T-helper 1 cell treated with Interleukin-12 subunit alpha and Interleukin-12 subunit beta and Interleukin-4 antibody, amounts not matched to agents 30 ng/mL and 1 ng/mL, for 36 hours (primary cell): ENCODE measurements around the gene NOP16. TPM values are rescaled to one million over a fixed set of nuclear protein-coding genes. Genes with fewer than 3 reads are reported as not detected.

Experiments
- intact Hi-C: fragments of 100-400 bp; cut with micrococcal nuclease; formaldehyde crosslinking; loops from one replicate; pipeline ENCODE4 v1.15.1; 2024
- total RNA-seq: library from RNA; stranded (reverse); gene quantifications from 2 replicates; pipeline ENCODE4 v1.2.3, GENCODE V29; 2022

The NOP16 gene
- total RNA-seq, 1 donor from 2014 or later, result 39.2 TPM

GRCh38 chr5:176388003-176388443 lies 375 bp downstream of the NOP16 start:
- intact Hi-C loops, result loop anchor here (1.0 to 10.0 kb wide), 14 partner anchors 23 to 1817 kb away; partner anchors contain the start of genes ARL10, FAF2, HNRNPAB and KIAA1191

GRCh38 chr5:176387384-176387925 lies 943 bp downstream of the NOP16 start:
- intact Hi-C loops, result loop anchor here (5.0 to 10.0 kb wide), 5 partner anchors 855 to 1817 kb away; partner anchors contain the start of genes HNRNPAB, MXD3, NHP2 and TMED9

DNA sequence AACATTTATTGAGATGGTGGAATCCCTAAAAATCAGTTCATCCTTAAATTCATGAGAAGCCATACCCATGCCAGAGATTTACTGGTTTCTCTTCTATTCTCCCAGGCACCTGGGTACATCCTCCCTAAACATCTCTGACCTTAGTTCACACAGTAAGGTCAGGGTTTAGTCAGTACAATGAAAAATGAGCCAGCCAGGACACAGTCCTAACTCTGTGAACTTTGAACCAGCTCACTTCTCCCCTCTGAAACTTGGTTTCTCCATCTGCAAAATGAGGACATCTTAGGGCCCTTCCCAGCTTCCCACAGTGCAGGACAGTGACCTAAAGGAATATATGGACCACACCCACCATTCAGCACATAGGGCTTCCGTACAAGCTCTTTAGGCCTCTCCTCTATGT lies 1.9 kb downstream of the NOP16 start:
- intact Hi-C loops, result loop anchor here (5.0 to 10.0 kb wide), 5 partner anchors 854 to 1818 kb away; partner anchors contain the start of genes HNRNPAB, MXD3, NHP2 and TMED9

DNA sequence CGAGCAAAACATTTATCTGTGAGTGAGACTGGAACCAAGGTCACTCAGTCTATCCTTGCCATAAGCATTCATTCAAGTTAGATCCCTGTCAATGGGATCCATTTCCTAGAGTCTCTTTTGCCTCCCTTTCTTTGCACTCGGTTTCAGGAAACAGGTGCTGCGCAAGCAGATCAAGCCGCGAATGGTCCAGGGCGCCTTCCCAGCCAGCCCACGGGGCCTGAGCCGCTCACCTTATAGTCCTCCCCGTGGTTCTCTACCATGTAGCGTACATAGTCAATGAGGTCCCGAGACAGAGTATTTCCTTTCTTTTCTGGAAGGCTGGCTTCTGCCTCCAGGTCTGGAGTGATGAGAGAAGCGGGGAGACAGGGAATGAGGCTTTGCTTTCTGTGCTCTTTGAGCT lies 3.4 kb downstream of the NOP16 start:
- intact Hi-C loops, result loop anchor here (5.0 to 10.0 kb wide), 5 partner anchors 853 to 1820 kb away; partner anchors contain the start of genes HNRNPAB, MXD3, NHP2 and TMED9

GRCh38 chr5:176384366-176384930 lies 4.0 kb downstream of the NOP16 start:
- intact Hi-C loops, result loop anchor here (10.0 kb wide), 1 partner anchor 1820 kb away; the partner anchor contains the start of gene HNRNPAB

DNA sequence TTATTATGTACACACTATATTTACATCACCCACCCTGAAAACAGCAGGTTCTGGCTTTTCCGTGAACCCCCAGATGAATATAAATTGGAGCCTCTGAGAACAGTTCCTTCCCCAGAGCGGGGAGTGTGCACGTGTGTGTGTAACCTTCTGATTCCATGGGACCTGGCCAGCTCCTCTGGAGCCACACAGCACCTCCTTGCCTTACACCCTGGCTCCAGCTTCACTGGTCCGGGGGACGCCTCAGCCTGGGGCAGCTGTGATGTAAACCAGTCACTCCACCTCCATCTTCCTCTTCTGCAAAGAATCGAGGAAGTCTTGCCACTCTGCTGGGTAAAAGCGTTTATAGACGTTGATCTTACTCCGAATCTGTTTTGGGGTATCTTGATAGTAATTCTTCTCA lies 4.4 kb downstream of the NOP16 start:
- intact Hi-C loops, result loop anchor here (10.0 kb wide), 1 partner anchor 1821 kb away; the partner anchor contains the start of gene HNRNPAB

- intact Hi-C loops, result loop anchor here (10.0 kb wide), 1 partner anchor 1821 kb away; the partner anchor contains the start of gene HNRNPAB
Measured at GRCh38 chr5:176383248-176383905, 5.0 kb downstream of the NOP16 start.

DNA sequence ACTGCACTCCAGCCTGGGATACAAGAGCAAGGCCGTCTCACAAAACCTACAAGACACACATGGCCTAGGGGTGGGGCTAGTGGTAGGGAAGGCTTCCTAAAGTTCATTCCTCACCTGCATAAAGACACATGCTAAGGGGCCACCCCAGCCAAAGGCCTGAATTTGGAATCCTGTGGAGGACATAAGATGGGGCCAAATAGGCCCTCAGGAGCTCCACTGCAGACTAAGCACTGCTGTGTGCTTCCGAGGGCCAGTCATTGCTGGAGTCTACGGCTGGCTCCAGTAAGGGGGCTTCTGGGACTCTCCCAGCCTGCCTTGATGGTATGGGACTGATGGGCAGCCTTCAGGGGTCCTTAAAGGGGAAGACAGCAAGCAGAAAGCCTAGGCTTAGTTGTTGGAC lies 5.7 kb downstream of the NOP16 start:
- intact Hi-C loops, result loop anchor here (10.0 kb wide), 1 partner anchor 1822 kb away; the partner anchor contains the start of gene HNRNPAB

DNA sequence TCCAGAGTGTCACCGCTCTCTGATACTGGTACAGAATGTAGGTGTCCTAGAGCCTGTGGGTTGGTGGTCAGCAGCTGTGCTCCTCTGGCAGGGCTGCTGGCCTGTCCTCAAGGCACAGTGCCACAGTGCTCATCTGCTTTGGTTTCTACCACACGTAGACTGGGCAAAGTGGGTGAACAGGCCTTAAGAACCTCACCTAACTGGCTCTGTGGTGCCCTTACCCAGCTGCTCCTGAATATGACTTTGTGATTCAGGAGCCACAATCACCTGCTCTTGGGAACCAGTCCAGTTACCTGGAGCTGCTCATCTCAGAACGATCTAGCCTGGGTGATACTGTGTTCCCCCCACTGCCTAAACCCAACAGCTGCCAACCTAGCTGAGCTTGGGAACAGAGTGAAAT lies 6.4 kb downstream of the NOP16 start:
- intact Hi-C loops, result loop anchor here (10.0 kb wide), 1 partner anchor 1823 kb away; the partner anchor contains the start of gene HNRNPAB

GRCh38 chr5:176381423-176381822 lies 7.0 kb downstream of the NOP16 start:
- intact Hi-C loops, result loop anchor here (10.0 kb wide), 1 partner anchor 1823 kb away; the partner anchor contains the start of gene HNRNPAB

DNA sequence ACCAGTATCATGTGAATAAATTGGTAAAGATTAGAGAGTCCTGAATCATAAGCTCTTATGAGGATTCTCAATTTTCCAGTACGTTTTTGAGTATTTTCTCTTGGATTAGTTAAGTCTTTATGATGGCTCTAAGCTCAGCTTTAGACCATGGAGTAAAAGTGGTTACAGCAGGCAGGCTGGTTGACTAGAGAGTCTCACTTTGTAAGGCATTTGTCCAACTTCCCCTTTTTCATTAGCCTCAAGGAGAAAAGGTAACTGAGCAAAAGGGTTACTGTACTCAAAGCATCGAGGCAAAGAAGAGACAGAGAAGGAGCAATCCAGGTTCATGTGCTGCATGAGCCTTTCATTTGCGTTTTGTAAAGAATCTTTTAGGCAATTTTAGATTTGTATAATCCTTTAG lies 8.5 kb downstream of the NOP16 start:
- intact Hi-C loops, result loop anchor here (10.0 kb wide), 1 partner anchor 1825 kb away; the partner anchor contains the start of gene HNRNPAB

DNA sequence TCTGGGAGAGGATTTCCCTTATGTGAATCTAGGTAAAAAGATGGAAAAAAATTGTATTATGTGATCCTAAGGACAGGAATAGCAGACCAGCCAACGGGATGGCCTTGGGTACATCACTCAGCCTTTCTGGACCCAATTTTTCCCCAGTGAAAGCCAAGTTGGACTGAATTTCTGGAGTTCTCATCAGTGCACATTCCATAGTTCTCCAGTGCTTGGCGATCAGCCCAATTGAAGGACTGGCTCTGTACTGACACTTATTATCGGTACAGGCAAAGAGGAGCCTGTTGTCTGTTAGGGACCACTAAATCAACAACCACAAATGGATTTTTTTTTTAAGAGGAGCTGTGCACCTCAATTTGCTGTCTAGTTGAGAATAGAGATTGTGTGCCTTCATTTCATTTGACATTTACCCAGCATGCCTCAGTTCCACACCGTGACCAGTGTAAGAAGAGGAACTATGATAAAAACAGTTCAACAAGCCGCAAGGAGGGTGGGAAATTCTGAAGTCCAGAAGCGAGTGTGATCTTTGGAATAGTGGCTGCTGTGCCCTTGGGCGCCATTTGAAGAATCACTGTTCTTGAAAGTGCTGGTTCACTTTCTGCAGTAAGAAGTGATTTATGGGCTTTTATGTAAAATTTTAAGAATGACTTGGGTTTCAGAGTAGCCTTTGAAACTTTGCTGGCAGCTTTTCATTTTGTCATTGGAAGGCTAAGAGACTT lies 15.1 kb downstream of the NOP16 start:
- intact Hi-C loops, result no loop called here

- intact Hi-C loops, result no loop called here
Measured at GRCh38 chr5:176371621-176372539, 16.5 kb downstream of the NOP16 start.

DNA sequence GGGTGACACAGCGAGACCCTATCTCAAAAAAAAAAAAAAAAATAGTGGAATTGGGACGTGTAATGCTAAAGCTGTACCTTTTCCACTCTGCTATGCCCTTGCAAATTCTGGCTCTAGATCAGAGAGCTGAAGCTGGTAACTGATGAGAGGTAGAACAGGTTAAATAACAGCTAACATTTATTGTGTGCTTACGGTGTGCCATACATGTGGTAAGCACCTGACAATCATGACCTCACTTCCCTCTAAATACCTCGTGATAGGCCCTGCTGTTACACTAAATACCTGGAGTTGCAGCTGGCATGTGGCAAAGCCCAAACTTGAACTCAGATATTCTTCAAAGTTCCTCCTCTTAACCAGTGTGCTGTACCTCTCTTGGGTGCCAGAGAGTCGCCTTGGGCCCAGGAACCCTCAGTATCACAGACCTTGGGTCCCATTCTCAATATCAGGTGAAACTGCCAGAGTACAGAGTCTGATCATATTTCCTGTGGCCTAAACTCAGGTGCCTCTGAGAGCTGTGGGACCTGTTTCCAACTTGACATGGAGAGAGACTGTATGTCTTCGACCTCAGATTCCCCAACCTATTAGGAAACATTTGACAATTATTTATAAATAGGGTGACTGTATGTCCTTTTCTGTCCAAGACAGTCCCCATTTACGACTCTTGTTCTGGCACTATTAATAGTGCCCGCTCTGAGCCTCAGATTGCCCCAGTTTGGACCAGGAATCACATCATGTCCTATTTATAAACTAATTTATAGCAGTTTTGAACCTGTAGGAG lies 18.3 kb downstream of the NOP16 start:
- intact Hi-C loops, result no loop called here

GRCh38 chr5:176368726-176369125 lies 19.7 kb downstream of the NOP16 start:
- intact Hi-C loops, result no loop called here

GRCh38 chr5:176366232-176366894 lies 22.0 kb downstream of the NOP16 start:
- intact Hi-C loops, result no loop called here

DNA sequence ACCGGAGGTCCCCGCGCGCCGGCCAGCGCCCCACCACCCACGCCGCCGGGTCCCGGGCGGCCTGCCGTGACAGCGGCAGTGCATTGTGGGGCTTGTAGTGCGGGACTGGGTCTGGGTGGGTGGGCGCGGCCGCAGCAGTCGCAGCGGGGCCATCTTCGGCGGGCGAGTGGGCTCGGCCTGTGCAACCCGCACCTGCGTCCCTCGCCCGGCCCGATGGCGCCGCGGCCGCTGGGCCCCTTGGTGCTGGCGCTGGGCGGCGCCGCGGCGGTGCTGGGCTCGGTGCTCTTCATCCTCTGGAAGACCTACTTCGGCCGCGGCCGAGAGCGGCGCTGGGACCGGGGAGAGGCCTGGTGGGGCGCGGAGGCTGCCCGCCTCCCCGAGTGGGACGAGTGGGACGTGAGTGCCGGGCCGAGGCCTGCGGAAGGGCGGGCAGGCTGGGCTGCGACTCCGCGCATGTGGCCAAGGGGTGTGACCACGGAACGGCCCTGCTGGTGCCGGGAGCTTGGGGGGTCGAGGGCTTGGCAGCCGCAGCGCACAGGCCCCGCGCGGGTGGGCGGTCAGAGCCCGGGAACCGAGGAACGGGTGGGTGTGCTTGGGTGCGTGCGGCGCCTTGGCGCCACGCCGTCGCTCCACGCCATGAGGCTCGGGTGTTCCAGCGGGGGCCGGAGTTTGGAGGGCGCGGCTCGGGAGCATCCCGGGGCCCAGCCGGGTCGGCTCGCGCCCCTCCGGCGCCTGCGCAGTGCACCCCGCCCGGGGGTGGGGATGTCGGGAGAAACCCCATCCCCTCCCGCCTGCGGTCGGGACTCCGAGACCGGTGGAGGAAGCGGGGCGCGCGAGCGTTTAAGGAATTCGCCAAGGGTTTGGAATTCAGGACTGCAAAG lies 22.8 kb downstream of the NOP16 start, which contains the start of gene ARL10:
TSS of gene ARL10 (plus strand) at position 137 of the 881 bp plus-strand sequence. CDS start at position 214, 77 bp downstream.
- intact Hi-C loops, result loop anchor here (1.0 kb wide), 2 partner anchors 23 to 178 kb away; partner anchors contain the start of genes HIGD2A and NOP16
